NCI-H146 treated with DMSO at 0.1 percent for 48 hours (cell line): Measurements from ENCODE around the gene ARMH3.
A peak's percentile ranks its signal among the peaks of the same experiment; 100 is the strongest.

Experiments
- DNase-seq: peaks from one replicate; lab custom pipeline; 2025; ENCODE audit not compliant: unreplicated experiment; lab: John Stamatoyannopoulos, UW

Gene ARMH3

GRCh38 chr10:101902032-101902819 is 153.7 kb downstream of the ARMH3 start:
- peak; percentile 80 for DNase-seq

- peak; percentile 82 for DNase-seq
Observed at GRCh38 chr10:101901340-101901739, 154.6 kb downstream of the ARMH3 start.

GRCh38 chr10:101897633-101898032 is 158.3 kb downstream of the ARMH3 start:
- no peak for DNase-seq

- no peak for DNase-seq
Observed at GRCh38 chr10:101896225-101896877, 159.6 kb downstream of the ARMH3 start.

GRCh38 chr10:101895781-101896180 is 160.2 kb downstream of the ARMH3 start:
- DNase-seq, result no peak

GRCh38 chr10:101894742-101895141 is 161.2 kb downstream of the ARMH3 start:
- no peak for DNase-seq

- no peak for DNase-seq
Observed at GRCh38 chr10:101894266-101894665, 161.7 kb downstream of the ARMH3 start.

- no peak for DNase-seq
Observed at GRCh38 chr10:101893510-101894120, 162.4 kb downstream of the ARMH3 start.

GRCh38 chr10:101892782-101893391 is 163.1 kb downstream of the ARMH3 start:
- no peak for DNase-seq

- peak; percentile 45 for DNase-seq
Observed at GRCh38 chr10:101889256-101890210, 166.4 kb downstream of the ARMH3 start.

GRCh38 chr10:101888251-101888949 is 167.6 kb downstream of the ARMH3 start:
- no peak for DNase-seq

GRCh38 chr10:101887775-101888174 is 168.2 kb downstream of the ARMH3 start:
- no peak for DNase-seq

GRCh38 chr10:101886521-101887312 is 169.3 kb downstream of the ARMH3 start:
- no peak for DNase-seq

- DNase-seq, result no peak
Observed at GRCh38 chr10:101881036-101881774, 174.8 kb downstream of the ARMH3 start.

GRCh38 chr10:101880232-101880573 is 175.8 kb downstream of the ARMH3 start:
- DNase-seq, result no peak

GRCh38 chr10:101879456-101880231 is 176.3 kb downstream of the ARMH3 start:
- no peak for DNase-seq

- DNase-seq, result no peak
Observed at GRCh38 chr10:101878869-101879268, 177.1 kb downstream of the ARMH3 start.
